Ovary (tissue), 9 donors: ENCODE measurements around the gene FNIP2. TPM values are rescaled to one million over a fixed set of nuclear protein-coding genes. Genes with fewer than 3 reads are reported as not detected.

Experiments
- DNase-seq, 5 donors: peaks; one replicate each; pipeline ENCODE4 v3.0.0-alpha.2; 2019 to 2020
- H3K27ac ChIP-seq, 2 donors: fragments of 200-600 bp; one replicate each; pipeline versions ENCODE4 v1.5.1 to v1.8.0; 2019 to 2022
- H3K27me3 ChIP-seq: fragments of 200-600 bp; one replicate; pipeline ENCODE4 v1.8.0; 2022
- H3K36me3 ChIP-seq: fragments of 200-600 bp; sonication (generic); one replicate; pipeline ENCODE4 v1.5.1; 2019
- H3K4me1 ChIP-seq: one replicate; pipeline ENCODE4 v1.8.1; 2013; ENCODE audit warnings: mild to moderate bottlenecking, moderate library complexity; ENCODE audit not compliant: insufficient read depth
- H3K4me3 ChIP-seq: fragments of 200-600 bp; sonication (generic); one replicate; pipeline ENCODE4 v1.5.1; 2017
- H3K9me3 ChIP-seq, 2 donors: fragments of 200-600 bp in 1 of 2; sonication (generic) in 1 of 2; one replicate each; pipeline versions ENCODE4 v1.5.1 to v1.8.1; 2013 to 2019; ENCODE audit warnings: mild to moderate bottlenecking in 1 of 2, moderate library complexity in 1 of 2
- CTCF ChIP-seq, 3 donors: fragments of 450-650 bp in 2 of 3; fragments of 200-600 bp in 1 of 3; IDR thresholded peaks; one replicate each; pipeline versions ENCODE4 v1.5.1 to v1.8.0; 2016 to 2022; ENCODE audit warnings: antibody characterized with exemption in 3 of 3, mild to moderate bottlenecking in 1 of 3
- EP300 ChIP-seq: sonication (generic); formaldehyde crosslinking; IDR thresholded peaks from one replicate; pipeline ENCODE4 v1.6.1; 2017; ENCODE audit warnings: antibody characterized with exemption
- POLR2A ChIP-seq: fragments of 450-650 bp; IDR thresholded peaks from one replicate; pipeline ENCODE4 v1.6.1; 2017; ENCODE audit warnings: antibody characterized with exemption, mild to moderate bottlenecking, moderate library complexity
- WGBS, 3 donors: extraction: QIAGEN DNeasy Blood & Tissue Kit in 1 of 3; methylation state at CpG; one replicate each; pipeline versions ENCODE4 v1.1.5 to v1.1.7; 2013 to 2017; 5-methylcytosine and 5-hydroxymethylcytosine counted together
- intact Hi-C, 4 donors: fragments of 100-400 bp; cut with DNase I; formaldehyde crosslinking; loops; one replicate each; pipeline versions ENCODE4 v1.11.0 to v1.15.1; 2022 to 2023
- polyA plus RNA-seq, 2 donors: library from polyadenylated mRNA; stranded (reverse); fragments of 200-250 nt in 1 of 2; fragments of 350-450 nt in 1 of 2; fragmentation: Illumina TruSeq in 1 of 2; extraction: RNeasy Lipid Tissue Mini Kit (QIAGEN cat#74804) in 1 of 2; gene quantifications; one replicate each; pipeline ENCODE4 v1.2.3, GENCODE V29; 2013 to 2014
- total RNA-seq, 7 donors: library from RNA; depleted of rRNA in 2 of 7; stranded (reverse); fragments of >200 nt in 2 of 7; fragmentation: NEBNext Ultra II Directional in 3 of 7; extraction: Animal tissue kit (Norgen Biotek cat#: 25700) in 3 of 7; gene quantifications; one replicate each; pipeline versions ENCODE4 v1.1.0 to v1.2.4, GENCODE V29; 2016 to 2023
- donor health status: DM: no; HTN: no; CAD: no; lungs with moderate emphysema.
- donor health status: DM: no; HTN: no; CAD: no.
- donor health status: Bipolar disorder and iron deficiency.
- donor health status: DM: yes; HTN: yes; CAD: no.
- donor health status: DM: no; HTN: no; CAD: no.
- donor health status: DM: yes; HTN: yes; CAD: no.

The FNIP2 gene
- total and polyA plus RNA-seq, 9 donors = 6.1 to 34.1 (median 20.4) TPM

GRCh38 chr4:158858410-158859199 lies 89.8 kb downstream of the FNIP2 start:
- intact Hi-C loops = loop anchor here (5.0 to 10.0 kb wide), 5 partner anchors 134 to 346 kb away; partner anchors contain the start of gene PPID (in 2 of the 4)
- TF ChIP-seq CTCF (IDR thresholded peaks at IDR 0.05) (no peak), POLR2A (no peak), EP300 (no peak)

GRCh38 chr4:158859661-158860060 lies 90.8 kb downstream of the FNIP2 start:
- no peaks in the 10 kb centered on the region for H3K36me3 ChIP-seq
- H3K9me3 ChIP-seq = no peaks in the 10 kb centered on the region
- no peaks in the 10 kb centered on the region for H3K27me3 ChIP-seq
- WGBS, 3 donors = 92 to 97% (median 95%) methylated on average over 4 of the region's 4 CpGs
- intact Hi-C loops = loop anchor here (5.0 to 10.0 kb wide), 5 partner anchors 135 to 345 kb away; partner anchors contain the start of gene PPID (in 2 of the 4)
- no peak for DNase-seq
- H3K4me1 ChIP-seq = no peaks in the 10 kb centered on the region
- H3K4me3 ChIP-seq = no peak overlapping the region
- TF ChIP-seq EP300 (no peak), CTCF (IDR thresholded peaks at IDR 0.05) (no peak), POLR2A (no peak)
- no peak overlapping the region for H3K27ac ChIP-seq

More at GRCh38 chr4:158858410-158859199, 89.8 kb downstream of the FNIP2 start:
- Histone ChIP-seq H3K27ac (no peak overlapping the region), H3K36me3 (no peaks in the 10 kb centered on the region), H3K4me1 (no peaks in the 10 kb centered on the region), H3K9me3 (no peaks in the 10 kb centered on the region), H3K27me3 (no peaks in the 10 kb centered on the region), H3K4me3 (no peak overlapping the region)
- no peak for DNase-seq
- WGBS, 3 donors = 82 to 88% (median 83%) methylated on average over 6 of the region's 6 CpGs

GRCh38 chr4:158860856-158861255 lies 92.0 kb downstream of the FNIP2 start:
- TF ChIP-seq EP300 = no peak
- TF ChIP-seq CTCF (IDR thresholded peaks at IDR 0.05) = no peak
- no peak for TF ChIP-seq POLR2A
- 92 to 93% (median 93%) methylated on average over 5 of the region's 5 CpGs for WGBS, 3 donors
- Histone ChIP-seq H3K9me3 (no peaks in the 10 kb centered on the region), H3K27ac (no peak overlapping the region), H3K4me3 (no peak overlapping the region), H3K4me1 (no peaks in the 10 kb centered on the region), H3K27me3 (no peaks in the 10 kb centered on the region), H3K36me3 (no peaks in the 10 kb centered on the region)
- intact Hi-C loops = loop anchor here in 2 of 4 donors (5.0 to 10.0 kb wide), 2 partner anchors 316 to 344 kb away; no protein-coding TSS in a partner anchor
- no peak for DNase-seq

- WGBS, 3 donors = 95 to 98% (median 96%) methylated on average over 3 of the region's 3 CpGs
- DNase-seq = no peak
Observed at GRCh38 chr4:158861281-158861680, 92.5 kb downstream of the FNIP2 start.

More at GRCh38 chr4:158861281-158861680, 92.5 kb downstream of the FNIP2 start:
- Histone ChIP-seq H3K4me3 (no peak overlapping the region), H3K9me3 (no peaks in the 10 kb centered on the region), H3K36me3 (no peaks in the 10 kb centered on the region), H3K27ac (no peak overlapping the region), H3K27me3 (no peaks in the 10 kb centered on the region), H3K4me1 (no peaks in the 10 kb centered on the region)
- no peak for TF ChIP-seq POLR2A
- TF ChIP-seq CTCF (IDR thresholded peaks at IDR 0.05) = no peak
- no peak for TF ChIP-seq EP300
- intact Hi-C loops = loop anchor here in 2 of 4 donors (5.0 to 10.0 kb wide), 2 partner anchors 316 to 344 kb away; no protein-coding TSS in a partner anchor
